Measurements from ENCODE around the gene TECPR1. TPM values are rescaled to one million over a fixed set of nuclear protein-coding genes. Genes with fewer than 3 reads are reported as not detected.

The TECPR1 gene
- total RNA-seq, 1 donor from 2014 or later, result 50.1 TPM

DNA sequence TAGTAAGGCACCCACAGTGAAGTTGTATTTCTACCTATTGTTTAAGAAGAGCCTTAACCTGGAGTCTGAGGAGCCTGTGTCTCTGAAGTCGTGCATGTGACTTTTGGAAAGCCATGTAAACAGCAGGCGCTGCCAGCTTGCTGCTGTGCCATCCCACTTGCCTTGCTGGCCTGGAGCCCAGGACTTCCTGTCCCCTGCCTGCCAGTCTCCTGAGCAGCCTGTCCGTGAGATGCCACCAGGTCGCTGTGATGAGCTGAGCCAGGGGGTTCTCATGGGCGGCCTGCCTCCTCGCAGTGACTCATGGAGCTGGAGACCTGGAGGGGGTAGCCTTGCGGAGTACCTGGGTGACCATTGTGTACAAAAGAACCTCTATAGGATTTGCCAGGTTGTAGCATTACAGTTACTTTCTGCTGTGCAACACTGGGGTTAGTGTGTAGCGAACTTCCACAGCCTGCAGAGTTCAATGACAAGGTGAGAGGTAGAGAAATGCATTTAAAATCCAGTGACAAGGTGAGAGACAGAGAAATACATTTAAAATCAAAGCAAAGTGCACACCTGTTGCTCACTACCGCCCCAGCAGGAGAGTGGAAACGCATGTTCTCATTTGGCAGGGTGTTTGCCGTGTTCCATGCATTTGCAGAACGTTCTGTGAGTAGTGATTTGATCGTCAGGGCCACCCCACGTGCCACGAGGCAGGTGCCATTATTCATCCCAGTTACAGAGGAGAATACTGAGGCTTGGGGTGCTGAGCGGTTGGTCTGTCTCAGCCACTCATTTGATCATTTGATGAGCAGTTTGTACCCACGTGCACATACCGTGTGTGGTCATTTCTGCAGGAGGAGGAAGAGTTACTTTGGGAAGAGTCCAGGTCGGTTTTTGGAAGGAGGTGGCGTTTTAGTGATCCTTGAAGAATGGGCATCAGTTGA, 77.4 kb downstream of the TECPR1 start:
- intact Hi-C loops (cut with DNase I), result no loop called here
- peaks cover 29% of the 10 kb centered on the region for H3K36me3 ChIP-seq
- H3K4me3 ChIP-seq, result no peak overlapping the region
- DNase-seq, result peak; percentile 65
- no peaks in the 10 kb centered on the region for H3K9me3 ChIP-seq
- H3K4me1 ChIP-seq, result peaks cover 20% of the 10 kb centered on the region
- TF ChIP-seq, protein P1, sequence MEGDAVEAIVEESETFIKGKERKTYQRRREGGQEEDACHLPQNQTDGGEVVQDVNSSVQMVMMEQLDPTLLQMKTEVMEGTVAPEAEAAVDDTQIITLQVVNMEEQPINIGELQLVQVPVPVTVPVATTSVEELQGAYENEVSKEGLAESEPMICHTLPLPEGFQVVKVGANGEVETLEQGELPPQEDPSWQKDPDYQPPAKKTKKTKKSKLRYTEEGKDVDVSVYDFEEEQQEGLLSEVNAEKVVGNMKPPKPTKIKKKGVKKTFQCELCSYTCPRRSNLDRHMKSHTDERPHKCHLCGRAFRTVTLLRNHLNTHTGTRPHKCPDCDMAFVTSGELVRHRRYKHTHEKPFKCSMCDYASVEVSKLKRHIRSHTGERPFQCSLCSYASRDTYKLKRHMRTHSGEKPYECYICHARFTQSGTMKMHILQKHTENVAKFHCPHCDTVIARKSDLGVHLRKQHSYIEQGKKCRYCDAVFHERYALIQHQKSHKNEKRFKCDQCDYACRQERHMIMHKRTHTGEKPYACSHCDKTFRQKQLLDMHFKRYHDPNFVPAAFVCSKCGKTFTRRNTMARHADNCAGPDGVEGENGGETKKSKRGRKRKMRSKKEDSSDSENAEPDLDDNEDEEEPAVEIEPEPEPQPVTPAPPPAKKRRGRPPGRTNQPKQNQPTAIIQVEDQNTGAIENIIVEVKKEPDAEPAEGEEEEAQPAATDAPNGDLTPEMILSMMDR (IDR thresholded peaks at IDR 0.05), result no peak
- no peak overlapping the region for H3K27ac ChIP-seq
- ATAC-seq, result peak; percentile 22 to 46
- H3K27me3 ChIP-seq (ENCODE audit: low read depth), result no peaks in the 10 kb centered on the region

DNA sequence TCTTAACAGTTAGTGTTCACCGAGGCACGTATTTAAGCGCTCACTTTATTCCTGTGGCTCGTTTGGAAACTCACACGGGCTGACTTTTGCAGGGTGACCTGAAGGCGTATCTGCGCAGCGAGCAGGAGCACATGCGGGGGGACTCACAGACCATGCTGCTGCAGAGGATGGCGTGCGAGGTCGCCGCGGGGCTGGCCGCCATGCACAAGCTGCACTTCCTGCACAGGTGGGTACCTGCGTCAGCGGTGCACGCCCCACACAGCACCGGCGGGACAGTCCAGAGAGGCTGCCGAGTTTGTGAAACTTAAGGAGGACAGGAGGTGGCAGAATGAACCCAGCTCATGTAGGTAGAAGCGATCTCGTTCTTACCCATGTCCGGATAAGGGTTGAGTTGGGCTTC, 80.6 kb downstream of the TECPR1 start:
- ATAC-seq, result peak in 1 of 2 donors; percentile 23
- intact Hi-C loops (cut with DNase I), result no loop called here
- Histone ChIP-seq H3K27ac (no peak overlapping the region), H3K27me3 (ENCODE audit: low read depth) (no peaks in the 10 kb centered on the region), H3K4me1 (peaks cover 20% of the 10 kb centered on the region), H3K9me3 (no peaks in the 10 kb centered on the region), H3K36me3 (peaks cover 29% of the 10 kb centered on the region), H3K4me3 (no peak overlapping the region)
- TF ChIP-seq, protein P1 (IDR thresholded peaks at IDR 0.05), result no peak
- no peak for DNase-seq

- ATAC-seq, result no peak
These were observed 81.1 kb downstream of the TECPR1 start for GRCh38 chr7:98170966-98171365.

GRCh38 chr7:98168904-98169621, 83.0 kb downstream of the TECPR1 start:
- Histone ChIP-seq H3K27me3 (ENCODE audit: low read depth) (no peaks in the 10 kb centered on the region), H3K9me3 (no peaks in the 10 kb centered on the region), H3K27ac (no peak overlapping the region), H3K4me3 (no peak overlapping the region), H3K36me3 (peaks cover 18% of the 10 kb centered on the region), H3K4me1 (peaks cover 10% of the 10 kb centered on the region)
- ATAC-seq (no peak), DNase-seq (no peak)
- TF ChIP-seq, protein P1 (IDR thresholded peaks at IDR 0.05), result no peak
- intact Hi-C loops (cut with DNase I), result loop anchor here (5.0 to 10.0 kb wide), 2 partner anchors 64 to 147 kb away; partner anchors contain the start of gene LMTK2

More at GRCh38 chr7:98170966-98171365, 81.1 kb downstream of the TECPR1 start:
- no peaks in the 10 kb centered on the region for H3K9me3 ChIP-seq
- TF ChIP-seq, protein P1 (IDR thresholded peaks at IDR 0.05), result no peak
- no peak overlapping the region for H3K4me3 ChIP-seq
- DNase-seq, result no peak
- no peaks in the 10 kb centered on the region for H3K27me3 ChIP-seq (ENCODE audit: low read depth)
- H3K36me3 ChIP-seq, result peaks cover 29% of the 10 kb centered on the region
- peaks cover 20% of the 10 kb centered on the region for H3K4me1 ChIP-seq
- intact Hi-C loops (cut with DNase I), result no loop called here
- no peak overlapping the region for H3K27ac ChIP-seq

- TF ChIP-seq, protein P1 (IDR thresholded peaks at IDR 0.05), result peak; percentile 83
- DNase-seq (no peak), ATAC-seq (peak; percentile 64 to 75)
- Histone ChIP-seq H3K4me3 (no peak overlapping the region), H3K27me3 (ENCODE audit: low read depth) (no peaks in the 10 kb centered on the region), H3K9me3 (no peaks in the 10 kb centered on the region), H3K36me3 (peaks cover 18% of the 10 kb centered on the region), H3K4me1 (peaks cover 3% of the 10 kb centered on the region), H3K27ac (no peak overlapping the region)
- intact Hi-C loops (cut with DNase I), result loop anchor here (5.0 to 10.0 kb wide), 2 partner anchors 64 to 146 kb away; partner anchors contain the start of gene LMTK2
These were observed 83.7 kb downstream of the TECPR1 start for GRCh38 chr7:98168181-98168903.
